GM12872 (cell line): Measurements from ENCODE around the gene ZP4.

Experiments used
- TF ChIP-seq, protein P1 (sequence below): IDR thresholded peaks from 3 replicates; pipeline ENCODE4 v1.5.1; 2011; ENCODE audit warnings: low read depth, mild to moderate bottlenecking, low read length, moderate library complexity; ENCODE audit not compliant: insufficient read depth

Gene ZP4

GRCh38 chr1:237841485-237841884 is 49.2 kb downstream of the ZP4 start:
- TF ChIP-seq, protein P1, sequence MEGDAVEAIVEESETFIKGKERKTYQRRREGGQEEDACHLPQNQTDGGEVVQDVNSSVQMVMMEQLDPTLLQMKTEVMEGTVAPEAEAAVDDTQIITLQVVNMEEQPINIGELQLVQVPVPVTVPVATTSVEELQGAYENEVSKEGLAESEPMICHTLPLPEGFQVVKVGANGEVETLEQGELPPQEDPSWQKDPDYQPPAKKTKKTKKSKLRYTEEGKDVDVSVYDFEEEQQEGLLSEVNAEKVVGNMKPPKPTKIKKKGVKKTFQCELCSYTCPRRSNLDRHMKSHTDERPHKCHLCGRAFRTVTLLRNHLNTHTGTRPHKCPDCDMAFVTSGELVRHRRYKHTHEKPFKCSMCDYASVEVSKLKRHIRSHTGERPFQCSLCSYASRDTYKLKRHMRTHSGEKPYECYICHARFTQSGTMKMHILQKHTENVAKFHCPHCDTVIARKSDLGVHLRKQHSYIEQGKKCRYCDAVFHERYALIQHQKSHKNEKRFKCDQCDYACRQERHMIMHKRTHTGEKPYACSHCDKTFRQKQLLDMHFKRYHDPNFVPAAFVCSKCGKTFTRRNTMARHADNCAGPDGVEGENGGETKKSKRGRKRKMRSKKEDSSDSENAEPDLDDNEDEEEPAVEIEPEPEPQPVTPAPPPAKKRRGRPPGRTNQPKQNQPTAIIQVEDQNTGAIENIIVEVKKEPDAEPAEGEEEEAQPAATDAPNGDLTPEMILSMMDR = no peak

- TF ChIP-seq, protein P1 = no peak
Measured at GRCh38 chr1:237838904-237839534, 51.7 kb downstream of the ZP4 start.

- TF ChIP-seq, protein P1 = no peak
Measured at GRCh38 chr1:237838320-237838719, 52.4 kb downstream of the ZP4 start.

- TF ChIP-seq, protein P1 = no peak
Measured at GRCh38 chr1:237834461-237834860, 56.3 kb downstream of the ZP4 start.

GRCh38 chr1:237834048-237834447 is 56.7 kb downstream of the ZP4 start:
- TF ChIP-seq, protein P1 = no peak

GRCh38 chr1:237832858-237833257 is 57.9 kb downstream of the ZP4 start:
- TF ChIP-seq, protein P1 = no peak
